H1 (cell line): Measurements from ENCODE around the gene TAOK2. TPM values are rescaled to one million over a fixed set of nuclear protein-coding genes. Genes with fewer than 3 reads are reported as not detected.

Experiments used
- BACH1 ChIP-seq: IDR thresholded peaks from 2 replicates; pipeline ENCODE4 v1.6.1; 2012; ENCODE audit warnings: low read length, improper control_type of control experiment
- CEBPB ChIP-seq: IDR thresholded peaks from 2 replicates; pipeline ENCODE4 v1.6.1; 2012; ENCODE audit warnings: low read depth, low read length
- CHD2 ChIP-seq: IDR thresholded peaks from 2 replicates; pipeline ENCODE4 v1.6.1; 2012; ENCODE audit warnings: low read length, improper control_type of control experiment
- MAX ChIP-seq: IDR thresholded peaks from 2 replicates; pipeline ENCODE4 v1.6.1; 2012; ENCODE audit warnings: inconsistent platforms
- TCF12 ChIP-seq: IDR thresholded peaks from 2 replicates; pipeline ENCODE4 v1.6.1; 2011; ENCODE audit warnings: low read depth, mild to moderate bottlenecking, low read length
- polyA plus RNA-seq, 7 experiments: library from polyadenylated mRNA; depleted of rRNA in 3 of 7; stranded (reverse) in 5 of 7; unstranded in 2 of 7; fragments of >200 nt in 5 of 7; fragments of 200-250 nt in 2 of 7; gene quantifications; 1 replicate in 5 of 7; 2 replicates in 1 of 7; 4 replicates in 1 of 7; pipeline versions ENCODE4 v1.2.1 to v1.2.3, GENCODE V29; 2011 to 2013; ENCODE audit warnings: missing spikeins in 2 of 7, mixed read lengths in 2 of 7
- total RNA-seq: library from RNA; stranded (reverse); fragmentation: NEBNext Ultra II Directional; extraction: Animal tissue kit (Norgen Biotek cat#: 25700); gene quantifications from 2 replicates; pipeline ENCODE4 v1.2.1, GENCODE V29; 2021

Gene TAOK2
- total and polyA plus RNA-seq, 2 of the 8 experiments (the other 6 are each of a cell fraction or from before 2014, with no cell fraction given): 13.5 to 32.6 TPM

- TF ChIP-seq CHD2 (no peak), BACH1 (no peak), MAX (no peak), TCF12 (no peak), CEBPB (no peak)
Measured at GRCh38 chr16:29963021-29963743, 10.5 kb upstream of the TAOK2 start (continued).
